Liver (tissue), 9 donors: ENCODE results near the gene TAB2. TPM values are rescaled to one million over a fixed set of nuclear protein-coding genes. Genes with fewer than 3 reads are reported as not detected.

Source experiments
- DNase-seq: peaks from one replicate; pipeline ENCODE4 v3.0.0-alpha.2; 2017; ENCODE audit warnings: low spot score
- H3K27ac ChIP-seq, 2 donors: one replicate each; pipeline ENCODE4 v1.7.0; 2013; ENCODE audit warnings: inconsistent platforms in 2 of 2, low read length in 2 of 2, control low read depth in 1 of 2, low read depth in 1 of 2, mild to moderate bottlenecking in 1 of 2
- H3K27me3 ChIP-seq, 4 donors: one replicate each; pipeline versions ENCODE4 v1.6.1 to v1.7.0; 2013; ENCODE audit warnings: low read length in 3 of 4, inconsistent platforms in 1 of 4, mild to moderate bottlenecking in 1 of 4, moderate library complexity in 1 of 4; ENCODE audit not compliant: control insufficient read depth in 4 of 4, insufficient read depth in 4 of 4
- H3K36me3 ChIP-seq, 4 donors: one replicate each; pipeline versions ENCODE4 v1.6.1 to v1.7.0; 2013; ENCODE audit warnings: low read length in 3 of 4, mild to moderate bottlenecking in 3 of 4, low read depth in 1 of 4, moderate library complexity in 1 of 4; ENCODE audit not compliant: control insufficient read depth in 4 of 4, insufficient read depth in 3 of 4
- H3K4me1 ChIP-seq, 4 donors: one replicate each; pipeline versions ENCODE4 v1.6.1 to v1.7.0; 2013; ENCODE audit warnings: low read length in 3 of 4, mild to moderate bottlenecking in 3 of 4, moderate library complexity in 1 of 4; ENCODE audit not compliant: control insufficient read depth in 4 of 4, insufficient read depth in 4 of 4
- H3K4me3 ChIP-seq, 3 donors: one replicate each; pipeline versions ENCODE4 v1.6.1 to v1.7.0; 2013; ENCODE audit warnings: low read length in 3 of 3, control low read depth in 1 of 3, low read depth in 1 of 3, mild to moderate bottlenecking in 1 of 3
- H3K9ac ChIP-seq, 2 donors: one replicate each; pipeline ENCODE4 v1.7.0; 2013; ENCODE audit warnings: low read length in 2 of 2, mild to moderate bottlenecking in 2 of 2, moderate library complexity in 2 of 2, control low read depth in 1 of 2, low read depth in 1 of 2
- H3K9me3 ChIP-seq, 4 donors: one replicate each; pipeline versions ENCODE4 v1.6.1 to v1.7.0; 2013; ENCODE audit warnings: low read length in 3 of 4; ENCODE audit not compliant: control insufficient read depth in 4 of 4
- EGR1 ChIP-seq, 2 donors: IDR thresholded peaks; 2 replicates each; pipeline ENCODE4 v1.6.1; 2016 to 2018; ENCODE audit warnings: antibody characterized with exemption in 2 of 2, low read depth in 2 of 2
- FOXA1 ChIP-seq: IDR thresholded peaks from 2 replicates; pipeline ENCODE4 v1.6.1; 2016; ENCODE audit warnings: antibody characterized with exemption
- FOXA2 ChIP-seq: IDR thresholded peaks from 2 replicates; pipeline ENCODE4 v1.6.1; 2016; ENCODE audit warnings: antibody characterized with exemption
- GABPA ChIP-seq, 2 donors: IDR thresholded peaks in 1 of 2; conservative IDR thresholded peaks in 1 of 2; 2 replicates each; pipeline ENCODE4 v1.6.1; 2016; ENCODE audit warnings: antibody characterized with exemption in 2 of 2, mild to moderate bottlenecking in 1 of 2, moderate library complexity in 1 of 2
- HNF4A ChIP-seq, 2 donors: conservative IDR thresholded peaks; 2 replicates each; pipeline ENCODE4 v1.6.1; 2016; ENCODE audit warnings: antibody characterized with exemption in 2 of 2, mild to moderate bottlenecking in 2 of 2
- HNF4G ChIP-seq: IDR thresholded peaks from 2 replicates; pipeline ENCODE4 v1.6.1; 2016; ENCODE audit warnings: antibody characterized with exemption
- JUND ChIP-seq, 2 donors: IDR thresholded peaks; 2 replicates each; pipeline ENCODE4 v1.6.1; 2016; ENCODE audit warnings: antibody characterized with exemption in 2 of 2
- NR2F2 ChIP-seq: IDR thresholded peaks from 2 replicates; pipeline ENCODE4 v1.6.1; 2016; ENCODE audit warnings: antibody characterized with exemption
- RAD21 ChIP-seq, 2 donors: IDR thresholded peaks; 2 replicates each; pipeline ENCODE4 v1.6.1; 2016; ENCODE audit warnings: antibody characterized with exemption in 2 of 2, mild to moderate bottlenecking in 2 of 2
- RXRA ChIP-seq, 2 donors: IDR thresholded peaks; 2 replicates each; pipeline ENCODE4 v1.6.1; 2017 to 2018; ENCODE audit warnings: antibody characterized with exemption in 2 of 2, mild to moderate bottlenecking in 1 of 2
- SP1 ChIP-seq: IDR thresholded peaks from 2 replicates; pipeline ENCODE4 v1.6.1; 2018; ENCODE audit warnings: antibody characterized with exemption, mild to moderate bottlenecking
- TAF1 ChIP-seq: conservative IDR thresholded peaks from 2 replicates; pipeline ENCODE4 v1.6.1; 2016; ENCODE audit warnings: antibody characterized with exemption, mild to moderate bottlenecking
- YY1 ChIP-seq: IDR thresholded peaks from 2 replicates; pipeline ENCODE4 v1.6.1; 2016; ENCODE audit warnings: antibody characterized with exemption, mild to moderate bottlenecking
- WGBS: extraction: QIAGEN DNeasy Blood & Tissue Kit; methylation state at CpG from one replicate; pipeline ENCODE4 v1.1.7; 2013; 5-methylcytosine and 5-hydroxymethylcytosine counted together
- polyA plus RNA-seq, 2 donors: library from polyadenylated mRNA; stranded (reverse) in 1 of 2; unstranded in 1 of 2; fragments of 200-250 nt in 1 of 2; fragments of >200 nt in 1 of 2; fragmentation: Nextera tagmentation in 1 of 2; extraction: Ambion mirVana in 1 of 2; gene quantifications; one replicate each; pipeline versions ENCODE4 v1.2.1 to v1.2.3, GENCODE V29; 2013 to 2015
- total RNA-seq, 2 donors: library from RNA; depleted of rRNA; stranded (reverse); fragments of >200 nt; gene quantifications; one replicate each; pipeline ENCODE4 v1.2.3, GENCODE V29; 2014
- TF ChIP-seq, protein P1 (sequence below): IDR thresholded peaks from 2 replicates; pipeline ENCODE4 v1.6.1; 2016; ENCODE audit warnings: antibody characterized with exemption
- TF ChIP-seq, protein P2 (sequence below): fragments of 150-350 bp; IDR thresholded peaks from 2 replicates; pipeline ENCODE4 v1.5.1; 2017; ENCODE audit warnings: improper control_type of control experiment, low read depth, low read length; ENCODE audit not compliant: missing input control
- TF ChIP-seq, protein P3 (sequence below): IDR thresholded peaks from 2 replicates; pipeline ENCODE4 v1.6.1; 2016; ENCODE audit warnings: antibody characterized with exemption, mild to moderate bottlenecking
- TF ChIP-seq, protein P4 (sequence below): IDR thresholded peaks from 2 replicates; pipeline ENCODE4 v1.6.1; 2016; ENCODE audit warnings: antibody characterized with exemption
- TF ChIP-seq, protein P5 (sequence below): IDR thresholded peaks from 2 replicates; pipeline ENCODE4 v1.6.1; 2016; ENCODE audit warnings: antibody characterized with exemption
- donor health status: healthy.
- donor health status: healthy.
- donor health status: healthy.
- donor health status: healthy.
- donor health status: healthy.

TAB2 gene
- total and polyA plus RNA-seq, 4 donors, result 10.5 to 25.6 (median 18.0) TPM

DNA sequence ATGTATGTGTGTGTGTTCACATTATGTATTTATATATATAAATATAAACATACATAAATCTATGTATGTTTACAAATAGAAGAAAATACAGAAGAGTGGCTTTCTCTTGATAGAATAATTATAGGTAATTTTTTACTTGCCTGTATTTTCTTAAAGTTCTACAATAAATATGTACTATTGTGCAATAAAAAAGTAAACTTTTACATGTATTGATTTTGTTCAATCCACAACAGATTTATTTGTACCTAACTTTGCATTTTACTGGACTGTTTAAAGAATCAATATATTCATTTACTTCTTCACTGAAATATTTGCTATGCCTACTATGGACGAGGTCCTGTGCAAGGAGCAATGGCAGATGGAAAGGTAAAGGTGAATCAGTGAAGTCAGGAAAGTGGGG is 14.0 kb upstream of the TAB2 start:
- DNase-seq, result no peak
- peaks cover 0 to 9% (median 4%) of the 10 kb centered on the region in 4 donors for H3K4me1 ChIP-seq
- WGBS, result 39% methylated on average over 1 of the region's 1 CpG
- H3K9me3 ChIP-seq, result no peaks in the 10 kb centered on the region
- H3K27ac ChIP-seq, result no peak overlapping the region
- H3K9ac ChIP-seq, result no peak overlapping the region
- no peaks in the 10 kb centered on the region for H3K27me3 ChIP-seq
- H3K4me3 ChIP-seq, result no peak overlapping the region
- H3K36me3 ChIP-seq, result no peaks in the 10 kb centered on the region
- no peak for TF ChIP-seq NR2F2
- TF ChIP-seq HNF4A (conservative IDR thresholded peaks at IDR 0.05), result no peak
- no peak for TF ChIP-seq YY1
- TF ChIP-seq, protein P1, sequence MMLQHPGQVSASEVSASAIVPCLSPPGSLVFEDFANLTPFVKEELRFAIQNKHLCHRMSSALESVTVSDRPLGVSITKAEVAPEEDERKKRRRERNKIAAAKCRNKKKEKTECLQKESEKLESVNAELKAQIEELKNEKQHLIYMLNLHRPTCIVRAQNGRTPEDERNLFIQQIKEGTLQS, result no peak
- TF ChIP-seq FOXA1, result no peak
- TF ChIP-seq RAD21 (IDR thresholded peaks at IDR 0.05), result no peak
- TF ChIP-seq, protein P2, sequence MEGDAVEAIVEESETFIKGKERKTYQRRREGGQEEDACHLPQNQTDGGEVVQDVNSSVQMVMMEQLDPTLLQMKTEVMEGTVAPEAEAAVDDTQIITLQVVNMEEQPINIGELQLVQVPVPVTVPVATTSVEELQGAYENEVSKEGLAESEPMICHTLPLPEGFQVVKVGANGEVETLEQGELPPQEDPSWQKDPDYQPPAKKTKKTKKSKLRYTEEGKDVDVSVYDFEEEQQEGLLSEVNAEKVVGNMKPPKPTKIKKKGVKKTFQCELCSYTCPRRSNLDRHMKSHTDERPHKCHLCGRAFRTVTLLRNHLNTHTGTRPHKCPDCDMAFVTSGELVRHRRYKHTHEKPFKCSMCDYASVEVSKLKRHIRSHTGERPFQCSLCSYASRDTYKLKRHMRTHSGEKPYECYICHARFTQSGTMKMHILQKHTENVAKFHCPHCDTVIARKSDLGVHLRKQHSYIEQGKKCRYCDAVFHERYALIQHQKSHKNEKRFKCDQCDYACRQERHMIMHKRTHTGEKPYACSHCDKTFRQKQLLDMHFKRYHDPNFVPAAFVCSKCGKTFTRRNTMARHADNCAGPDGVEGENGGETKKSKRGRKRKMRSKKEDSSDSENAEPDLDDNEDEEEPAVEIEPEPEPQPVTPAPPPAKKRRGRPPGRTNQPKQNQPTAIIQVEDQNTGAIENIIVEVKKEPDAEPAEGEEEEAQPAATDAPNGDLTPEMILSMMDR, result no peak
- TF ChIP-seq SP1, result no peak
- TF ChIP-seq, protein P3, sequence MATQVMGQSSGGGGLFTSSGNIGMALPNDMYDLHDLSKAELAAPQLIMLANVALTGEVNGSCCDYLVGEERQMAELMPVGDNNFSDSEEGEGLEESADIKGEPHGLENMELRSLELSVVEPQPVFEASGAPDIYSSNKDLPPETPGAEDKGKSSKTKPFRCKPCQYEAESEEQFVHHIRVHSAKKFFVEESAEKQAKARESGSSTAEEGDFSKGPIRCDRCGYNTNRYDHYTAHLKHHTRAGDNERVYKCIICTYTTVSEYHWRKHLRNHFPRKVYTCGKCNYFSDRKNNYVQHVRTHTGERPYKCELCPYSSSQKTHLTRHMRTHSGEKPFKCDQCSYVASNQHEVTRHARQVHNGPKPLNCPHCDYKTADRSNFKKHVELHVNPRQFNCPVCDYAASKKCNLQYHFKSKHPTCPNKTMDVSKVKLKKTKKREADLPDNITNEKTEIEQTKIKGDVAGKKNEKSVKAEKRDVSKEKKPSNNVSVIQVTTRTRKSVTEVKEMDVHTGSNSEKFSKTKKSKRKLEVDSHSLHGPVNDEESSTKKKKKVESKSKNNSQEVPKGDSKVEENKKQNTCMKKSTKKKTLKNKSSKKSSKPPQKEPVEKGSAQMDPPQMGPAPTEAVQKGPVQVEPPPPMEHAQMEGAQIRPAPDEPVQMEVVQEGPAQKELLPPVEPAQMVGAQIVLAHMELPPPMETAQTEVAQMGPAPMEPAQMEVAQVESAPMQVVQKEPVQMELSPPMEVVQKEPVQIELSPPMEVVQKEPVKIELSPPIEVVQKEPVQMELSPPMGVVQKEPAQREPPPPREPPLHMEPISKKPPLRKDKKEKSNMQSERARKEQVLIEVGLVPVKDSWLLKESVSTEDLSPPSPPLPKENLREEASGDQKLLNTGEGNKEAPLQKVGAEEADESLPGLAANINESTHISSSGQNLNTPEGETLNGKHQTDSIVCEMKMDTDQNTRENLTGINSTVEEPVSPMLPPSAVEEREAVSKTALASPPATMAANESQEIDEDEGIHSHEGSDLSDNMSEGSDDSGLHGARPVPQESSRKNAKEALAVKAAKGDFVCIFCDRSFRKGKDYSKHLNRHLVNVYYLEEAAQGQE, result no peak
- TF ChIP-seq, protein P4, sequence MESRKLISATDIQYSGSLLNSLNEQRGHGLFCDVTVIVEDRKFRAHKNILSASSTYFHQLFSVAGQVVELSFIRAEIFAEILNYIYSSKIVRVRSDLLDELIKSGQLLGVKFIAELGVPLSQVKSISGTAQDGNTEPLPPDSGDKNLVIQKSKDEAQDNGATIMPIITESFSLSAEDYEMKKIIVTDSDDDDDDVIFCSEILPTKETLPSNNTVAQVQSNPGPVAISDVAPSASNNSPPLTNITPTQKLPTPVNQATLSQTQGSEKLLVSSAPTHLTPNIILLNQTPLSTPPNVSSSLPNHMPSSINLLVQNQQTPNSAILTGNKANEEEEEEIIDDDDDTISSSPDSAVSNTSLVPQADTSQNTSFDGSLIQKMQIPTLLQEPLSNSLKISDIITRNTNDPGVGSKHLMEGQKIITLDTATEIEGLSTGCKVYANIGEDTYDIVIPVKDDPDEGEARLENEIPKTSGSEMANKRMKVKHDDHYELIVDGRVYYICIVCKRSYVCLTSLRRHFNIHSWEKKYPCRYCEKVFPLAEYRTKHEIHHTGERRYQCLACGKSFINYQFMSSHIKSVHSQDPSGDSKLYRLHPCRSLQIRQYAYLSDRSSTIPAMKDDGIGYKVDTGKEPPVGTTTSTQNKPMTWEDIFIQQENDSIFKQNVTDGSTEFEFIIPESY, result no peak
- TF ChIP-seq JUND (IDR thresholded peaks at IDR 0.05), result no peak
- TF ChIP-seq RXRA (IDR thresholded peaks at IDR 0.05), result no peak
- no peak for TF ChIP-seq EGR1 (IDR thresholded peaks at IDR 0.05; ENCODE audit: low read depth in 2 of 2)

DNA sequence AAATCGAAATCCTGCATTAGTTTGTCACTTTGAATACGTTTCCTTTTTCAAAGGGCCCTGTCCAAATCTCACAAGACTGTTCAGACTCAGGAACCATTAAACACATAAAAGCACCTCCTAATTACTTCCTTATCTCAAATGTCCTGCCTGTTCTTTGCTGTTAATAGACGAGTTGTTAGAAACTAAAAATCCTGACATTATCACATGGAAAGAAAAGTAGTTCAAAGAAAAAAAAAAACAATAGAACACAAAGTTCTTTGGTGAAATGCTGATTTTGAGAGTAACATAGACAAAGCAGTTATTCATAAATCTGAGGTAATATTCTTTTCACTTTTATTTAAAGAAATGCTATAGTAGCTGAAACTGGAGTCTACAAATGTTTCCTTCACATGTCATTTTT is 12.1 kb upstream of the TAB2 start:
- H3K4me1 ChIP-seq, result peaks cover 0 to 9% (median 4%) of the 10 kb centered on the region in 4 donors
- H3K27me3 ChIP-seq, result no peaks in the 10 kb centered on the region
- no peak overlapping the region for H3K27ac ChIP-seq
- no peak for TF ChIP-seq FOXA2
- no peak for TF ChIP-seq NR2F2
- TF ChIP-seq, protein P4, result no peak
- no peak for TF ChIP-seq RAD21 (IDR thresholded peaks at IDR 0.05)
- TF ChIP-seq JUND (IDR thresholded peaks at IDR 0.05), result no peak
- TF ChIP-seq RXRA (IDR thresholded peaks at IDR 0.05), result no peak
- no peak for TF ChIP-seq SP1
- TF ChIP-seq, protein P2, result no peak
- no peak for TF ChIP-seq TAF1
- TF ChIP-seq EGR1 (IDR thresholded peaks at IDR 0.05; ENCODE audit: low read depth in 2 of 2), result no peak
- TF ChIP-seq GABPA (IDR thresholded peaks at IDR 0.05 in 1 of 2, conservative IDR thresholded peaks at IDR 0.05 in 1 of 2), result no peak
- TF ChIP-seq FOXA1, result no peak
- no peak for TF ChIP-seq YY1
- TF ChIP-seq HNF4G, result no peak
- TF ChIP-seq, protein P1, result no peak
- TF ChIP-seq, protein P5, sequence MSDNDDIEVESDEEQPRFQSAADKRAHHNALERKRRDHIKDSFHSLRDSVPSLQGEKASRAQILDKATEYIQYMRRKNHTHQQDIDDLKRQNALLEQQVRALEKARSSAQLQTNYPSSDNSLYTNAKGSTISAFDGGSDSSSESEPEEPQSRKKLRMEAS, result no peak
- H3K9ac ChIP-seq, result no peak overlapping the region
- no peaks in the 10 kb centered on the region for H3K9me3 ChIP-seq
- H3K4me3 ChIP-seq, result no peak overlapping the region
- no peaks in the 10 kb centered on the region for H3K36me3 ChIP-seq
- DNase-seq, result no peak
- WGBS, result 77% methylated on average over 3 of the region's 3 CpGs
